IMR-90 (cell line): ENCODE data around the gene C1orf105. TPM values are rescaled to one million over a fixed set of nuclear protein-coding genes. Genes with fewer than 3 reads are reported as not detected.

ENCODE experiments used
- ATAC-seq: fragments of 200-7000 bp; cut with Tn5 transposase; 2 replicates; pipeline ENCODE4 v1.9.1; 2020; ENCODE audit warnings: low read depth, mild to moderate bottlenecking, moderate library complexity
- BruUV-seq: library from RNA; stranded (reverse); fragments of 400-500 nt; replicated peaks from 2 replicates; lab custom pipeline; 2021; lab: Mats Ljungman, UMichigan
- CTCF ChIA-PET: fragments of 300-600 bp; formaldehyde crosslinking; extraction: SDS; loops from one replicate; lab custom pipeline; 2021; ENCODE audit warnings: antibody characterized with exemption; lab: Yijun Ruan, JAX
- POLR2A ChIA-PET: fragments of 300-600 bp; sonication (Branson Sonifier 250); formaldehyde crosslinking; loops from one replicate; lab custom pipeline; 2022; ENCODE audit warnings: antibody characterized with exemption; ENCODE audit not compliant: unreplicated experiment; lab: Charles Lee
- DNase-seq: peaks from one replicate; pipeline ENCODE4 v3.0.0; 2013
- H2AFZ ChIP-seq: replicated peaks from 2 replicates; pipeline ENCODE3; 2013; ENCODE audit warnings: low read length, mild to moderate bottlenecking; ENCODE audit not compliant: poor library complexity
- H2AK5ac ChIP-seq: 2 replicates; pipeline ENCODE4 v1.6.1; 2013; ENCODE audit warnings: low read depth, low read length, inconsistent platforms
- H2AK9ac ChIP-seq: replicated peaks from 2 replicates; pipeline ENCODE3; 2013; ENCODE audit warnings: mild to moderate bottlenecking, low read depth, low read length, moderate library complexity; ENCODE audit not compliant: poor library complexity
- H2BK120ac ChIP-seq: 2 replicates; pipeline ENCODE4 v1.6.1; 2013; ENCODE audit warnings: low read depth, low read length, inconsistent platforms
- H2BK15ac ChIP-seq: 3 replicates; pipeline ENCODE4 v1.6.1; 2013; ENCODE audit warnings: low read depth, low read length, inconsistent platforms
- H2BK20ac ChIP-seq: 2 replicates; pipeline ENCODE4 v1.6.1; 2013; ENCODE audit warnings: low read depth, mild to moderate bottlenecking, inconsistent platforms, low read length, moderate library complexity
- H2BK5ac ChIP-seq: 2 replicates; pipeline ENCODE4 v1.6.1; 2013; ENCODE audit warnings: mild to moderate bottlenecking, low read depth, low read length, inconsistent platforms; ENCODE audit not compliant: poor library complexity, severe bottlenecking
- H3K14ac ChIP-seq: replicated peaks from 2 replicates; pipeline ENCODE4 v1.6.1; 2013; ENCODE audit warnings: low read depth, low read length, inconsistent platforms
- H3K18ac ChIP-seq: 2 replicates; pipeline ENCODE4 v1.6.1; 2013; ENCODE audit warnings: low read depth, low read length, control low read depth
- H3K23ac ChIP-seq: 2 replicates; pipeline ENCODE4 v1.6.1; 2013; ENCODE audit warnings: low read depth, low read length, inconsistent platforms
- H3K27ac ChIP-seq: 2 replicates; pipeline ENCODE4 v1.5.1; 2013; ENCODE audit warnings: mild to moderate bottlenecking, control low read depth, low read length; ENCODE audit not compliant: insufficient read depth
- H3K27me3 ChIP-seq: 2 replicates; pipeline ENCODE4 v1.6.1; 2013; ENCODE audit warnings: low read length; ENCODE audit not compliant: control insufficient read depth, insufficient read depth
- H3K36me3 ChIP-seq: 2 replicates; pipeline ENCODE4 v1.6.1; 2013; ENCODE audit warnings: low read length, mixed read lengths; ENCODE audit not compliant: control insufficient read depth, insufficient read depth
- H3K4ac ChIP-seq: 2 replicates; pipeline ENCODE4 v1.6.1; 2013; ENCODE audit warnings: low read depth, low read length, inconsistent platforms
- H3K4me1 ChIP-seq: 2 replicates; pipeline ENCODE4 v1.6.1; 2013; ENCODE audit warnings: low read length, mixed read lengths; ENCODE audit not compliant: control insufficient read depth, insufficient read depth
- H3K4me2 ChIP-seq: 2 replicates; pipeline ENCODE4 v1.6.1; 2013; ENCODE audit warnings: low read depth, mild to moderate bottlenecking, control low read depth, low read length, moderate library complexity
- H3K4me3 ChIP-seq: 2 replicates; pipeline ENCODE4 v1.5.1; 2013; ENCODE audit warnings: low read depth, mild to moderate bottlenecking, control low read depth, low read length, moderate library complexity; ENCODE audit not compliant: insufficient read depth
- H3K56ac ChIP-seq: 2 replicates; pipeline ENCODE4 v1.6.1; 2013; ENCODE audit warnings: low read length, inconsistent platforms; ENCODE audit not compliant: insufficient read depth; ENCODE audit errors: extremely low read depth
- H3K79me1 ChIP-seq, 2 experiments: 2 replicates each; pipeline ENCODE4 v1.6.1; 2013; ENCODE audit warnings: low read length in 2 of 2, inconsistent platforms in 1 of 2, low read depth in 1 of 2
- H3K9ac ChIP-seq: 2 replicates; pipeline ENCODE4 v1.6.1; 2013; ENCODE audit warnings: low read depth, low read length, control low read depth
- H3K9me1 ChIP-seq: 2 replicates; pipeline ENCODE4 v1.6.1; 2013; ENCODE audit warnings: low read length, inconsistent platforms; ENCODE audit not compliant: insufficient read depth
- H3K9me3 ChIP-seq: 2 replicates; pipeline ENCODE4 v1.6.1; 2013; ENCODE audit warnings: low read length; ENCODE audit not compliant: control insufficient read depth, insufficient read depth
- H4K20me1 ChIP-seq: 2 replicates; pipeline ENCODE4 v1.6.1; 2013; ENCODE audit warnings: low read length, inconsistent platforms; ENCODE audit not compliant: insufficient read depth
- H4K5ac ChIP-seq: 2 replicates; pipeline ENCODE4 v1.6.1; 2013; ENCODE audit warnings: mild to moderate bottlenecking, low read depth, low read length, control low read depth
- H4K8ac ChIP-seq, 2 experiments: 2 replicates each; pipeline ENCODE4 v1.6.1; 2013; ENCODE audit warnings: low read depth in 2 of 2, low read length in 2 of 2, control low read depth in 1 of 2, inconsistent platforms in 1 of 2
- H4K91ac ChIP-seq: 2 replicates; pipeline ENCODE4 v1.6.1; 2013; ENCODE audit warnings: low read depth, low read length, inconsistent platforms; ENCODE audit not compliant: insufficient read depth
- MAFK ChIP-seq: IDR thresholded peaks from 2 replicates; pipeline ENCODE4 v1.6.1; 2012; ENCODE audit warnings: low read depth, low read length, improper control_type of control experiment
- whole genome bisulfite sequencing, 2 experiments: methylation state at CpG; one replicate each; pipeline versions ENCODE4 v1.1.5 to v1.1.7; 2013; ENCODE audit warnings: missing lambda C conversion rate in 2 of 2; ENCODE audit not compliant: insufficient read length in 1 of 2; ENCODE audit errors: extremely low coverage in 2 of 2; 5-methylcytosine and 5-hydroxymethylcytosine counted together
- dilution Hi-C: fragments of 300-500 bp; cut with HindIII; formaldehyde crosslinking; loops from one replicate; pipeline ENCODE4 v1.14.3; 2018; ENCODE audit warnings: low sequenced_read_pairs; ENCODE audit not compliant: unreplicated experiment
- in situ Hi-C: fragments of 300-500 bp; cut with MboI; formaldehyde crosslinking; loops from 3 replicates; pipeline ENCODE4 v1.14.3; 2019; ENCODE audit warnings: low sequenced_read_pairs, inconsistent platforms, mixed read lengths
- intact Hi-C: fragments of 100-400 bp; cut with micrococcal nuclease; formaldehyde crosslinking; loops from 2 replicates; pipeline ENCODE4 v1.10.0; 2022
- polyA plus RNA-seq, 3 experiments: library from polyadenylated mRNA; depleted of rRNA; stranded (reverse); fragments of >200 nt; gene quantifications; 2 replicates each; pipeline ENCODE4 v1.2.3, GENCODE V29; 2012; ENCODE audit warnings: low replicate concordance in 1 of 3
- total RNA-seq: library from RNA; depleted of rRNA; stranded (reverse); fragments of >200 nt; gene quantifications from 2 replicates; pipeline ENCODE4 v1.2.3, GENCODE V29; 2012

Gene C1orf105
- total and polyA plus RNA-seq, 2 of the 4 experiments (the other 2 are of a cell fraction), result not detected

- intact Hi-C loops (loop anchor here (5.0 kb wide), 2 partner anchors 300 to 400 kb away; no protein-coding TSS in a partner anchor), dilution Hi-C loops (no loop called here), in situ Hi-C loops (no loop called here)
- no peak overlapping the region for H2AK9ac ChIP-seq
- H3K4me1 ChIP-seq, result peaks cover 4% of the 10 kb centered on the region; the same call in 1 of the 2 replicates
- H3K27me3 ChIP-seq, result no peaks in the 10 kb centered on the region
- no peak overlapping the region for H3K14ac ChIP-seq
- no peak overlapping the region for H2BK120ac ChIP-seq
- H3K9me3 ChIP-seq, result no peaks in the 10 kb centered on the region
- no peak overlapping the region for H3K4ac ChIP-seq
- H2BK20ac ChIP-seq, result no peak overlapping the region
- peaks cover 15% of the 10 kb centered on the region for H3K9me1 ChIP-seq
- H3K36me3 ChIP-seq, result peaks cover 5% of the 10 kb centered on the region
- no peak overlapping the region for H4K5ac ChIP-seq
- no TSS peak for BruUV-seq
- H2AK5ac ChIP-seq, result no peak overlapping the region
- no peak overlapping the region for H2AFZ ChIP-seq
- WGBS, 2 experiments, result no CpG with 5 or more reads among the region's 6 CpGs
- H4K91ac ChIP-seq, result no peak overlapping the region
- DNase-seq (no peak), ATAC-seq (no peak)
- no peaks in the 10 kb centered on the region for H4K20me1 ChIP-seq
- H3K56ac ChIP-seq, result no peak overlapping the region
- H2BK15ac ChIP-seq, result no peak overlapping the region
- no peak overlapping the region for H3K18ac ChIP-seq
- peaks cover 26 to 45% of the 10 kb centered on the region in 2 experiments for H3K79me1 ChIP-seq
- H3K4me3 ChIP-seq, result no peak overlapping the region
- H2BK5ac ChIP-seq, result no peak overlapping the region
- H3K9ac ChIP-seq, result no peak overlapping the region
- no peak overlapping the region for H3K4me2 ChIP-seq
- H4K8ac ChIP-seq, result no peak overlapping the region
- no peak for TF ChIP-seq MAFK
- ChIA-PET POLR2A (no interaction called here), CTCF (interaction anchor here (1.5 kb wide), 1 partner anchor 277 kb away, joined by 4 read pairs; no protein-coding TSS in a partner anchor)
- no peak overlapping the region for H3K27ac ChIP-seq
- no peak overlapping the region for H3K23ac ChIP-seq
These were observed 21.9 kb downstream of the C1orf105 start for GRCh38 chr1:172442404-172442803.
